CMK (cell line): ENCODE measurements around the gene FAM20B.
"Not testable (repeated sequence)": the region's sequence is repeated elsewhere in the genome, so short reads cannot be mapped to it uniquely, and the experiment has no call there.

Experiments used
- DNase-seq: peaks from one replicate; pipeline ENCODE4 v3.0.0-alpha.2; 2010; ENCODE audit warnings: low read depth

The FAM20B gene

GRCh38 chr1:179025125-179025974, at the start of gene FAM20B:
Gene FAM20B (plus strand): TSS chr1:179025894. CDS start chr1:179043848, 17,954 bp downstream.
- DNase-seq = peak; percentile 88

- no peak for DNase-seq
Observed at GRCh38 chr1:178976541-178976940, 49.2 kb upstream of the FAM20B start.

- DNase-seq = no peak
Observed at GRCh38 chr1:178986204-178986603, 39.5 kb upstream of the FAM20B start.

GRCh38 chr1:178988198-178988597, 37.5 kb upstream of the FAM20B start:
- not testable (repeated sequence) for DNase-seq

GRCh38 chr1:178993559-178993958, 32.1 kb upstream of the FAM20B start:
- DNase-seq = no peak

GRCh38 chr1:178997428-178997827, 28.3 kb upstream of the FAM20B start:
- no peak for DNase-seq

GRCh38 chr1:178998295-178998694, 27.4 kb upstream of the FAM20B start:
- no peak for DNase-seq

GRCh38 chr1:178999061-178999460, 26.6 kb upstream of the FAM20B start:
- no peak for DNase-seq

- no peak for DNase-seq
Observed at GRCh38 chr1:179001451-179001850, 24.2 kb upstream of the FAM20B start.

- not testable (repeated sequence) for DNase-seq
Observed at GRCh38 chr1:179002064-179002463, 23.6 kb upstream of the FAM20B start.

GRCh38 chr1:179002552-179003345, 22.9 kb upstream of the FAM20B start:
- peak; percentile 48 for DNase-seq

GRCh38 chr1:179003512-179004066, 22.1 kb upstream of the FAM20B start:
- DNase-seq = no peak

- no peak for DNase-seq
Observed at GRCh38 chr1:179007233-179007632, 18.5 kb upstream of the FAM20B start.

- DNase-seq = no peak
Observed at GRCh38 chr1:179010671-179011070, 15.0 kb upstream of the FAM20B start.

- DNase-seq = no peak
Observed at GRCh38 chr1:179012038-179012437, 13.7 kb upstream of the FAM20B start.

GRCh38 chr1:179014123-179014522, 11.6 kb upstream of the FAM20B start:
- no peak for DNase-seq

- no peak for DNase-seq
Observed at GRCh38 chr1:179015396-179015795, 10.3 kb upstream of the FAM20B start.

GRCh38 chr1:179016706-179017382, 8.8 kb upstream of the FAM20B start:
- DNase-seq = peak; percentile 97

GRCh38 chr1:179017383-179018326, 8.0 kb upstream of the FAM20B start:
- no peak for DNase-seq

- DNase-seq = no peak
Observed at GRCh38 chr1:179021873-179022272, 3.8 kb upstream of the FAM20B start.
